SK-N-SH treated with all-trans-retinoic acid at 6 μM for 48 hours (cell line): ENCODE data around the gene ZFHX3.

Experiments
- ATAC-seq: fragments of 200-7000 bp; cut with Tn5 transposase; 3 replicates; pipeline ENCODE4 v1.9.1; 2020; ENCODE audit warnings: mild to moderate bottlenecking, moderate library complexity
- ARNTL ChIP-seq: fragments of 450-650 bp; formaldehyde crosslinking; IDR thresholded peaks from 2 replicates; pipeline ENCODE4 v1.5.0; 2020; ENCODE audit warnings: low read depth, mild to moderate bottlenecking, moderate library complexity, borderline replicate concordance
- BACH2 ChIP-seq: fragments of 250-450 bp; sonication (Bioruptor Pico); IDR thresholded peaks from 2 replicates; pipeline ENCODE4 v1.9.0; 2021; ENCODE audit warnings: mild to moderate bottlenecking, borderline replicate concordance
- CREB5 ChIP-seq: fragments of 250-450 bp; sonication (Bioruptor Pico); IDR thresholded peaks from 2 replicates; pipeline ENCODE4 v1.5.1; 2020; ENCODE audit warnings: low read depth, mild to moderate bottlenecking, moderate library complexity
- CSDC2 ChIP-seq: fragments of 250-450 bp; sonication (Bioruptor Pico); IDR thresholded peaks from 2 replicates; pipeline ENCODE4 v1.5.0; 2020; ENCODE audit warnings: mild to moderate bottlenecking, moderate library complexity
- CSRNP3 ChIP-seq: fragments of 250-450 bp; sonication (Bioruptor Pico); IDR thresholded peaks from 2 replicates; pipeline ENCODE4 v1.5.1; 2021; ENCODE audit warnings: mild to moderate bottlenecking, moderate library complexity
- GLIS3 ChIP-seq: fragments of 250-450 bp; sonication (Bioruptor Pico); IDR thresholded peaks from 2 replicates; pipeline ENCODE4 v1.5.0; 2020; ENCODE audit warnings: mild to moderate bottlenecking, moderate library complexity
- ISL1 ChIP-seq: fragments of 250-450 bp; sonication (Bioruptor Pico); IDR thresholded peaks from 2 replicates; pipeline ENCODE4 v2.1.2; 2022; ENCODE audit warnings: mild to moderate bottlenecking, moderate library complexity
- OSR1 ChIP-seq: fragments of 250-450 bp; sonication (Bioruptor Pico); IDR thresholded peaks from 2 replicates; pipeline ENCODE4 v1.8.0; 2022; ENCODE audit warnings: moderate library complexity, mild to moderate bottlenecking, inconsistent platforms
- PATZ1 ChIP-seq: fragments of 250-450 bp; sonication (Bioruptor Pico); IDR thresholded peaks from 2 replicates; pipeline ENCODE4 v1.8.0; 2020; ENCODE audit warnings: mild to moderate bottlenecking, moderate library complexity, borderline replicate concordance
- POU6F1 ChIP-seq: fragments of 250-450 bp; sonication (Bioruptor Pico); IDR thresholded peaks from 2 replicates; pipeline ENCODE4 v1.8.0; 2021; ENCODE audit warnings: low read depth, mild to moderate bottlenecking, moderate library complexity, borderline replicate concordance
- PPARA ChIP-seq: fragments of 250-450 bp; sonication (Bioruptor Pico); IDR thresholded peaks from 2 replicates; pipeline ENCODE4 v1.5.0; 2020; ENCODE audit warnings: mild to moderate bottlenecking, borderline replicate concordance
- RARB ChIP-seq: fragments of 250-450 bp; sonication (Bioruptor Pico); IDR thresholded peaks from 2 replicates; pipeline ENCODE4 v1.8.0; 2021; ENCODE audit warnings: mild to moderate bottlenecking, moderate library complexity
- SNAI2 ChIP-seq: fragments of 250-450 bp; sonication (Bioruptor Pico); IDR thresholded peaks from 2 replicates; pipeline ENCODE4 v1.5.0; 2020; ENCODE audit warnings: mild to moderate bottlenecking, moderate library complexity
- TCF4 ChIP-seq: fragments of 250-450 bp; sonication (Bioruptor Pico); IDR thresholded peaks from 2 replicates; pipeline ENCODE4 v1.8.0; 2021; ENCODE audit warnings: mild to moderate bottlenecking, moderate library complexity, borderline replicate concordance
- TSHZ2 ChIP-seq: fragments of 250-450 bp; sonication (Bioruptor Pico); IDR thresholded peaks from 2 replicates; pipeline ENCODE4 v1.5.0; 2020; ENCODE audit warnings: mild to moderate bottlenecking, moderate library complexity
- ZC3H10 ChIP-seq: fragments of 250-450 bp; sonication (Bioruptor Pico); IDR thresholded peaks from 2 replicates; pipeline ENCODE4 v1.5.1; 2021; ENCODE audit warnings: mild to moderate bottlenecking, moderate library complexity
- ZFP30 ChIP-seq: fragments of 450-650 bp; formaldehyde crosslinking; IDR thresholded peaks from 2 replicates; pipeline ENCODE4 v1.5.0; 2022; ENCODE audit warnings: mild to moderate bottlenecking, moderate library complexity
- ZNF565 ChIP-seq: fragments of 450-650 bp; formaldehyde crosslinking; conservative IDR thresholded peaks from 2 replicates; pipeline ENCODE4 v1.5.0; 2020; ENCODE audit warnings: low read depth, mild to moderate bottlenecking, moderate library complexity
- ZNF70 ChIP-seq: fragments of 450-650 bp; formaldehyde crosslinking; IDR thresholded peaks from 2 replicates; pipeline ENCODE4 v1.5.0; 2020; ENCODE audit warnings: mild to moderate bottlenecking, moderate library complexity
- ZNF8 ChIP-seq: fragments of 450-650 bp; formaldehyde crosslinking; IDR thresholded peaks from 2 replicates; pipeline ENCODE4 v1.5.0; 2020; ENCODE audit warnings: mild to moderate bottlenecking, moderate library complexity

The ZFHX3 gene

GRCh38 chr16:72977127-72977526 is 70.8 kb downstream of the ZFHX3 start:
- TF ChIP-seq CSDC2 (CRISPR knock-in tag): no peak
- ATAC-seq: no peak

- TF ChIP-seq BACH2 (CRISPR knock-in tag): no peak
- no peak for TF ChIP-seq GLIS3 (CRISPR knock-in tag)
- TF ChIP-seq OSR1 (CRISPR knock-in tag): no peak
- no peak for TF ChIP-seq PATZ1 (CRISPR knock-in tag)
- TF ChIP-seq POU6F1 (CRISPR knock-in tag): no peak
- no peak for TF ChIP-seq CSDC2 (CRISPR knock-in tag)
- no peak for TF ChIP-seq SNAI2 (CRISPR knock-in tag)
- TF ChIP-seq CREB5 (CRISPR knock-in tag): no peak
- TF ChIP-seq TCF4 (CRISPR knock-in tag): no peak
- no peak for TF ChIP-seq ZNF70 (CRISPR knock-in tag)
- TF ChIP-seq RARB (CRISPR knock-in tag): no peak
- ATAC-seq: no peak
Measured at GRCh38 chr16:72976438-72977064, 71.4 kb downstream of the ZFHX3 start.

- TF ChIP-seq TCF4 (CRISPR knock-in tag) (no peak), ZNF8 (CRISPR knock-in tag) (no peak), ZNF70 (CRISPR knock-in tag) (no peak), BACH2 (CRISPR knock-in tag) (no peak), ZC3H10 (CRISPR knock-in tag) (no peak), CREB5 (CRISPR knock-in tag) (no peak), PATZ1 (CRISPR knock-in tag) (no peak), ZFP30 (no peak), CSDC2 (CRISPR knock-in tag) (no peak), OSR1 (CRISPR knock-in tag) (no peak), ZNF565 (CRISPR knock-in tag) (no peak), PPARA (no peak), RARB (CRISPR knock-in tag) (no peak), CSRNP3 (CRISPR knock-in tag) (no peak), ARNTL (CRISPR knock-in tag) (no peak), POU6F1 (CRISPR knock-in tag) (no peak), TSHZ2 (no peak), ISL1 (CRISPR knock-in tag) (no peak)
- ATAC-seq: no peak
Measured at GRCh38 chr16:72975809-72976437, 72.0 kb downstream of the ZFHX3 start.
